NCI-H128 (cell line): ENCODE results near the gene TCF7.
"Not testable (repeated sequence)": the region's sequence is repeated elsewhere in the genome, so short reads cannot be mapped to it uniquely, and the experiment has no call there.

Source experiments
- DNase-seq: peaks from one replicate; lab custom pipeline; 2025; ENCODE audit not compliant: unreplicated experiment; lab: John Stamatoyannopoulos, UW

TCF7 gene

GRCh38 chr5:134142806-134143205 lies 28.3 kb downstream of the TCF7 start:
- DNase-seq: no peak

GRCh38 chr5:134143431-134143830 lies 28.9 kb downstream of the TCF7 start:
- no peak for DNase-seq

GRCh38 chr5:134143944-134144941 lies 29.8 kb downstream of the TCF7 start:
- DNase-seq: no peak

- DNase-seq: no peak
Measured at GRCh38 chr5:134145041-134145757, 30.7 kb downstream of the TCF7 start.

GRCh38 chr5:134145779-134146581 lies 31.5 kb downstream of the TCF7 start:
- no peak for DNase-seq

GRCh38 chr5:134146651-134147518 lies 32.4 kb downstream of the TCF7 start:
- DNase-seq: no peak

- no peak for DNase-seq
Measured at GRCh38 chr5:134148316-134148715, 33.8 kb downstream of the TCF7 start.

- no peak for DNase-seq
Measured at GRCh38 chr5:134148986-134149539, 34.6 kb downstream of the TCF7 start.

- no peak for DNase-seq
Measured at GRCh38 chr5:134149571-134150303, 35.3 kb downstream of the TCF7 start.

- no peak for DNase-seq
Measured at GRCh38 chr5:134151723-134152122, 37.2 kb downstream of the TCF7 start.

GRCh38 chr5:134152173-134152832 lies 37.8 kb downstream of the TCF7 start:
- DNase-seq: not testable (repeated sequence)

GRCh38 chr5:134153241-134153640 lies 38.8 kb downstream of the TCF7 start:
- DNase-seq: no peak

- no peak for DNase-seq
Measured at GRCh38 chr5:134153657-134154056, 39.2 kb downstream of the TCF7 start.

- no peak for DNase-seq
Measured at GRCh38 chr5:134161513-134162395, 47.3 kb downstream of the TCF7 start.

- no peak for DNase-seq
Measured at GRCh38 chr5:134162592-134162991, 48.1 kb downstream of the TCF7 start.

- no peak for DNase-seq
Measured at GRCh38 chr5:134171972-134172371, 57.5 kb downstream of the TCF7 start.
